IPS DF 6.9 (cell line): ENCODE data around the gene ZNF792.
"Not testable (repeated sequence)": the region's sequence is repeated elsewhere in the genome, so short reads cannot be mapped to it uniquely, and the experiment has no call there.

Source experiments
- DNase-seq: peaks from one replicate; pipeline ENCODE4 v3.0.0-alpha.2; 2013; ENCODE audit warnings: low read depth, low spot score
- H3K27ac ChIP-seq: one replicate; pipeline ENCODE4 v1.5.1; 2013; ENCODE audit warnings: low read length, control low read depth
- H3K27me3 ChIP-seq: 2 replicates; pipeline ENCODE4 v1.6.1; 2013; ENCODE audit warnings: mild to moderate bottlenecking, low read length; ENCODE audit not compliant: control insufficient read depth, insufficient read depth
- H3K36me3 ChIP-seq: 2 replicates; pipeline ENCODE4 v1.6.1; 2013; ENCODE audit warnings: low read length; ENCODE audit not compliant: control insufficient read depth, insufficient read depth
- H3K4me1 ChIP-seq: 2 replicates; pipeline ENCODE4 v1.6.1; 2013; ENCODE audit warnings: low read length; ENCODE audit not compliant: control insufficient read depth, insufficient read depth
- H3K4me3 ChIP-seq: 2 replicates; pipeline ENCODE4 v1.5.1; 2013; ENCODE audit warnings: mild to moderate bottlenecking, low read length
- H3K9me3 ChIP-seq: 2 replicates; pipeline ENCODE4 v1.6.1; 2013; ENCODE audit warnings: low read length, inconsistent platforms; ENCODE audit not compliant: control insufficient read depth, insufficient read depth
- WGBS: extraction: QIAGEN DNeasy Blood & Tissue Kit; methylation state at CpG from one replicate; pipeline ENCODE4 v1.1.7; 2013; ENCODE audit warnings: mixed read lengths, missing lambda C conversion rate; ENCODE audit not compliant: insufficient read length, insufficient coverage; 5-methylcytosine and 5-hydroxymethylcytosine counted together

The ZNF792 gene

GRCh38 chr19:34920090-34920786, 43.8 kb downstream of the ZNF792 start:
- H3K36me3 ChIP-seq, DNase-seq, H3K27me3 ChIP-seq, H3K4me1 ChIP-seq, H3K9me3 ChIP-seq, H3K4me3 ChIP-seq, H3K27ac ChIP-seq: not testable (repeated sequence)
- WGBS: no CpG with 5 or more reads among the region's 8 CpGs

DNA sequence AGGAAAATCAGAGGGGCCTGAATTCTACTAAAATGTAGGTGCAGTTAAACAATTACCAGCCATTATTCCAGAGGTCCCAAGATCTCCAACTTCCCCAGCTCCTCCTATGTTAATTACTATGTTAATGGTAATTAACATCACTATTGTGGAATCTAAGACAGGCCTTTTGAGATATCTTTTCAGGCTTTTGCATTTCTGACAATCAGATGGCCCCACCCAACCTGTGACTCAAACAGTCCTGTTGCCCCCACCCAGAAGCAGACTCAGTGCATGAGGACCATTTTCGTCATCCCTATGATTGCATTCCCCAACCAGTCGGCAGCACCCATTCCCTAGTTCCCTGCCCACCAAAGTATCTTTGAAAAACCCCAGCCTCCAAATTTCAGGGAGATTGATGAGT, 45.8 kb downstream of the ZNF792 start:
- WGBS: no CpG with 5 or more reads among the region's 2 CpGs
- no peaks in the 10 kb centered on the region for H3K4me1 ChIP-seq
- H3K27ac ChIP-seq: no peak overlapping the region
- no peaks in the 10 kb centered on the region for H3K27me3 ChIP-seq
- no peak overlapping the region for H3K4me3 ChIP-seq
- DNase-seq: no peak
- peaks cover 6% of the 10 kb centered on the region for H3K9me3 ChIP-seq
- no peaks in the 10 kb centered on the region for H3K36me3 ChIP-seq

- not testable (repeated sequence) for H3K9me3 ChIP-seq, H3K4me3 ChIP-seq, H3K27ac ChIP-seq, DNase-seq, H3K27me3 ChIP-seq, H3K4me1 ChIP-seq, H3K36me3 ChIP-seq
- WGBS: no CpG with 5 or more reads among the region's 3 CpGs
Measured at GRCh38 chr19:34917144-34917543, 46.9 kb downstream of the ZNF792 start.

- Histone ChIP-seq H3K27ac (no peak overlapping the region), H3K4me1 (no peaks in the 10 kb centered on the region), H3K27me3 (peaks cover 6% of the 10 kb centered on the region), H3K4me3 (no peak overlapping the region), H3K36me3 (no peaks in the 10 kb centered on the region), H3K9me3 (no peaks in the 10 kb centered on the region)
- DNase-seq: no peak
- WGBS: no CpG with 5 or more reads among the region's 3 CpGs
Measured at GRCh38 chr19:34910770-34911169, 53.3 kb downstream of the ZNF792 start.
